Forelimb muscle (tissue), 1 donor: ENCODE measurements around the gene FCER2. TPM values are rescaled to one million over a fixed set of nuclear protein-coding genes. Genes with fewer than 3 reads are reported as not detected.

ENCODE experiments used
- DNase-seq: peaks from one replicate; pipeline ENCODE4 v3.0.0-alpha.2; 2013; ENCODE audit warnings: low read depth
- polyA plus RNA-seq: library from polyadenylated mRNA; unstranded; fragments of 120-200 nt; gene quantifications from one replicate; pipeline ENCODE4 v1.2.1, GENCODE V29; 2013; ENCODE audit not compliant: insufficient read length

Gene FCER2
- polyA plus RNA-seq, 1 donor, result 0.78 TPM

DNA sequence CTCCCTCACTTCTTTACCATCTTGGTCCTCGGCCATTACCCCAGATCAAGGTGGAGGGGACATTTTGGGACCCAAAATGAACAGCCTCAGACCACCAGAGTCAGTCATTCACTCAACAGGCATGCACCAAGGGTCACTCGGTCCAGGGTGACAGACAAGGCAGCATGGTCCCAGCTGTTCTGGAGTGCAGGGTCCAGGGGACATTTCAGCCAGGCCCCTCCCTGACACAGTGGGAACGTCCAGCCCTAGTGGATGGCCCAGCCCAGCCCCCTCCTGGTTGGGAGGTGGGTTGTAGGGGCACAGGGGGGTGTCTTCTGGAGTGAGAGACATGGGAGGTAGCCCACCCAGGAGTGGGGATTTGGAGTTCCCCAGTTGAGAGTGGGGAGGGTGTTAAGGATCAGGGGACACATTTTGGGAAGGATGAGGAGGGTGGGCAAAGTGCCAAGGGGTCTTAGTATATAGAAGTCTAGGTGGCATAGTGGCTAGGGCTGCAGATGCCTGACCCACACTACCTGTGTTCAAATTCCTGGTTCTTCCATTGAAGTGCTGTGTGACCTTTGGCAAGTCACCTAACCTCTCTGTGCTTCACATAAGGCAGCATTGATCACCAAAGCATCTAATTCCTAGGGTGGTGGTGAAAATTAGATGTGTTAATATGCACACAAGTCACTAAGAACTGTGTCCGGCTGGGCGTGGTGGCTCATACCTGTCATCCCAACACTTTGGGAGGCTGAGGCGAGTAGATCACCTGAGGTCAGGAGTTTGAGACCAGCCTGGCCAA lies 2.5 kb upstream of the FCER2 start:
- no peak for DNase-seq

DNA sequence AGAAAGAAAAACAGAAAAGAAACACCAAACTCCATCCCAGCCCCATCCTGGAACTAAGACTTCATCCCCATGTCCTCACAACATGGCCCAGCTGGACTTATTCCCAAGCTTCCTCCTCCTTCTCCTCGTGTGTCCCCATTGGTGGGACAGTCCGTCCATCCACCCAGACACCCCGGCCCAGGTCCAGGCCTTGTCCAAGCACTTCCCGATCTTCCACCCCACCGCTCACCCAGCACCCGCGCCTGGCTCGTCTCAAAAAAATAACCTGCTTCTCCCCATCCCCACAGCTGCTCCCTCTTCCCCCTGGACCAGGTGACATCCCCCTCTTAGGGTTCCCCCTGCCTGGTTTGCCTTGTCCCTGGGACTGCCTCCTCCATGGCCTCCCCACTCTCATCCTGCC lies 1.4 kb upstream of the FCER2 start:
- no peak for DNase-seq

DNA sequence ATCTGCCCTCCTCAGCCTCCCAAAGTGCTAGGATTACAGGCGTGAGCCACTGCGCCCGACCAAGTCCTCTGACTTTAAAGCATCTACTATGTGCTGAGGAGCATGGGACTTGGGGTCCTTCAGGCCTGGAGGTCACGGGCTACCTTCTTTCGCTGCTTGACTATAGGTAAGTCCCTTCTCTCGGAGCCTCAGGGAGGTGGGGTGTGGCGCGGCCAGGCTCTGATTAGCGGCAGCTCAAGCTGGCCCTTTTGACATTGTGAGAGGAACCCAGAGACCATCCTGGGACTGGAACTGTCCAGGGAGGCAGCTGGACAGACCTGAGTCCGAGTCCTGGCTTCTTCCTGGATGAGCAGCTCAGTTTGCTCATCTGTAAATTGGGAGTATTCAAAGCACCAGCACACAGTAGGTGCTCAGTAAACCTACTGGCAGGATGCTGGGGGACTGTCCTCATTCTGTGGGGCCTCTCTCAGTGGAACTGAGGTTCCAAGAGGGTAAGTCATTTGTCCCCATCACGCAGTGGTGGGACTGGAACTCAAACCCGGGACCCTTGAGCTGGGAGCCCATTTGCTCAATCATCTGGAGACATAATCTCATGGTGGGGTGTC lies 780 bp downstream of the FCER2 start:
- no peak for DNase-seq

DNA sequence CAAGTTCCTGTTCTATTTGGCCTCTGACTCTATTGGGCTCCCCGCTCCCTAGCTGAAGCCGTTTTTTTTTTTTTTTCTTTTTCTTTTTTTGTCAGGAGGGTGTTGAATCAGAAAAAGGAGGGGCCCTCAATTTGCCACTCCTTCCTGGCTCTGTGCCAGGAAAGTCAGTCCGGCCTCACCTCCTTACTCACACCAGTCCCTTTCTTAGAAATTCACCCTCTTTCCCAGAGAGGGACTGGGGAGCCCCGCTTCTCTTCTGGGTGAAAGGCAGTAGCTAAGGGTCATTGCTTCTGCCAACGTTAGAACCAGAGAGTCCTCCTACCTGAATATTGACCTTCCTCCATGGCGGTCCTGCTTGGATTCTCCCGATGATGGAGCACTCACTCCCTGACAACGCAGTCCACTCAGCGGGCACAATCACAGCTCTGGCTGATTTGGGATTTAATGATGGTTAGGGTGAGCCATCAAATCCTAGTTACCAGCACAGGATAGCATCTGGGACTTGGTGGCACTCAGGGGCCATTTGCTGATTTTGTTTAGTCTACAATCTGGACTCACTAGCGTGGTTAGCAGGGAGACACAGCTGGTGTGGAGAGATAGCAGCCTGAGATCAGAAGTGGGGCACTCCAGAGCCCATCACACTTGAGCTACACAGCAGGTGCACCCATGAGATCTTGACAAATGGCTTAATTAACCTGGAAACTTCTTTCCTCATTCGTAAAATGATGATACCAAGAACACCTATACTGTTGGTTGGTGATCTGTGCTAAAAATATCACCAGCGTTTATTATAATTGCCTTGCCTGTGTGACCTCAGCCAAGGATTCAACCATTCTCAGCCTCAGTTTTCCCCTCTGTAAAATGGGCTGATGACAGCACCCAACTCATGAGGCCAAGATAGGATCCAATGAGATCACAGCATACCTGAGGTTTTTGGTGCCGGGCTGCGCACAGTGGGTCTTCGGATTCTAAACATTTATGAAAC lies 2.2 kb downstream of the FCER2 start:
- no peak for DNase-seq

DNA sequence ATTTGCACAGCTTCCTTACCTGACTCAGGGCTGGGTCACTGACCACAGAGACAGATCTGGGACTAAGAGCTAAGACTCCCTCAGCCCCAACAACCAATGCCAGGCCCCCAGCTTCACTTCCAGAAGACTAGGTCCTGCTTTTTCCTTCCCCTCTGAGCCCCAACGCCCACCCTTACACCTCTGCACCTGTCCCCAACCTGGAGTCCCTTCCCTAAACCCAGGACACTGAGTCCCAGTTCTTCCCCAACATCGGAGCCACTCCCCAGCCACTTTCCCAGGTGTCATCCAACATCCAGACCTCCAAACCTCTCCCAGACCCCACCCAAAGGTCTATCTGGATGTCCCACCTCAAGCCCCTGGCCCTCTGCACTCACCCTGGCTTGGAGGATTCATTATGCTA lies 2.9 kb downstream of the FCER2 start:
- DNase-seq, result no peak

DNA sequence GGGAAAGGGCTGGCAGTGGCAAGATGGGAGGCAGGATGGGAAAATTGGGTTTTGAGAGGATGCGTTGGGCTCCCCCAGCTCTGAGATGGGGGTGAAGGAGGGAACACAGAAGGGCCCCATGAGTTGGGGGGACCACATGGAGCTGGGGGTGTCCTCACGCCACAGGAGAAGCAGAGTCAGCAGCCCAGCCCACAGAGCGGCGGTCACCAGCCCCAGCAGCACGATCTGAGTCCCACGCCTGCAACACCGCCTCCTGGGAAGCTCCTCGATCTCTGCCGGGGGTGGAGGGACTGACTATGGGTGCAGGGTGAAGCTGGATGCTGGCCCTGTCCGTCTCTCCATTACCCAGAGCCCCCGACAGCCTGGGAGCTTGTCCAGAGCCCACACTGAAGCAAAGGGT lies 3.3 kb downstream of the FCER2 start:
- DNase-seq, result no peak

DNA sequence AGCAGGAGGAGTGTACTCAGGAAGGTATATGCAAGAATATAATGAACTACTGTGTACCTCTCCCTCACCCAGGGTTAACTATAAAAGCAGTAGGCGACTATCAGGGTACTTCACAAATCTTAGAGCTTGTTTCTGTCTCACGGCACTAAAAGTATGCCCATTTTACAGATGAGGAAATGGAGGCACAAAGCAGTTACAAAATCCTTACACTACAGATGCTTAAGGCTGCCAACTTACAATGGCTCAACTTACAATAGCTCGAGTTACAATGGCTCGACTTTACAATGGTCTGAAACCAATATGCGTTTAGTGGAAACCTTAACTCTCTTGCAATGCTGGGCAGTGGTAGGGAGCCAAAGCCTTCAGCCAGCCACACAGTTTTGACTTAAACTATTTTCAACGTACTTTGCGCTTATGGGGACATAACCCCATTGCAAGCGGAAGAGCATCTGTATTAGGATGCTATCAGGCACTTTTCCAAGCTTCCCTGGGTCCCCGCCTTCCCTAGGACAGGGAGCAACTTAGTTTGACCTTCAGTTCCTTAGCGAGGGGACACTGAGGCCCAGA lies 4.1 kb downstream of the FCER2 start:
- no peak for DNase-seq

DNA sequence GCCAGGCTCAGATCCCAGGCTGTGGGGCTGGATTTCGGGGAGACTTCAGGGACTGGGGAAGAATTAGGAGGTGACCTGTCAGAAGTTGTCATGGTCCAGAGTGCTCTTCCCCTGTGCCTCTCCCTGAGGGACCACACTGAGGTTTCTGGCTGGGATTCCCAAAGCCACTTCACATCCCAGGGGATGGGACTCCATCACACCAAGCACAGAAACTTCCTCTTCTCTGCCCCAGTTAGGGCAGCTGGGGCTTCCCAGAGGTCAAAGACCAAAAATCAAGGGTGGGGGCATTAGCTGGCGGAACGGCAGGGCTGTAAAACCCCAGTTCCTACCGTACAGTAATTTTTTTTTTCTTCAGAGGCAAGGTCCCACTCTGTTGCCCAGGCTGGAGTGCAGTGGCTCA lies 7.4 kb downstream of the FCER2 start:
- DNase-seq, result no peak

DNA sequence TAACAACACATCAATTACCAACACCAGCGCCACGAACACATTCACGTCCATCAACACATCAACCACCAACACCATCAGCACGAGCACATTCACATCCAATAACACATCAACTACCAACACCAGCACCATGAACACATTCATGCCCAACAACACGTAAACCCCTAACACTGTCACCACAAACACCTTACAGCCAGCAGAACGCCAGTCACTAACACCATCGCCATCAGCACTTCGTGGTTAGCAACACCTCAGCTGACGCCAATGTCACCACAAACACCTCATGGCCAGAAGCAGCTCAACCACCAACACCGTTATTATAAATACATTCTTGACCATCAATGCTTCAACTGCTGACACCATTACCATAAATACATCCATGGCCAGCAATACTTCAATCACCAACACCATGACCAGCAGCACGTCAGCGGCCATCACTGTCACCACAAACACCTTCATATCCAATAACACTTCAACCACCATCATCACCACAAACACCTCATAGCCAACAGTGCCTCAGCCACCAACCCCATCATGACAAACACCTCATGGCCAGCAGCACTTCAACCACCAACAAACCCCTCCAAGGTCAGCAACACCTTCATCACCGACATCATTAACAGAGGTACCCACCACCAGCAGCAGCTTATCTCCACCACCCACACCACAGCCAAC lies 9.4 kb downstream of the FCER2 start:
- DNase-seq, result no peak

DNA sequence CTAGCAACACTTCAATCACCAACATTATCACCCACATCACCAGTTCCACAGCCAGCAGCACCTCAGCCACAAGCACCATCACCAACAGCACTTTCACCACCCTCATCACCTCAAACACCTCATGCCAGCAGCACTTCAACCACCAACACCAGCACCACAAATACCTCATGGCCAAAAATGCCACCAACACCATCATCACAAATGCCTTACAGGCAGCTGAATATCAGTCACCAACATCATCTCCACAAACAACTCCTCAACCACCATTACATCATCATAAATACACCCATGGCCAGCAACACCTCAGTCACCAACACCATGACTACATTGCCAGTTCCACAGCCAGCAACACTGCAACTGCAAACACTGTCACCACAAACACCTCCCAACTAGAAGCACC lies 10.4 kb downstream of the FCER2 start:
- no peak for DNase-seq

DNA sequence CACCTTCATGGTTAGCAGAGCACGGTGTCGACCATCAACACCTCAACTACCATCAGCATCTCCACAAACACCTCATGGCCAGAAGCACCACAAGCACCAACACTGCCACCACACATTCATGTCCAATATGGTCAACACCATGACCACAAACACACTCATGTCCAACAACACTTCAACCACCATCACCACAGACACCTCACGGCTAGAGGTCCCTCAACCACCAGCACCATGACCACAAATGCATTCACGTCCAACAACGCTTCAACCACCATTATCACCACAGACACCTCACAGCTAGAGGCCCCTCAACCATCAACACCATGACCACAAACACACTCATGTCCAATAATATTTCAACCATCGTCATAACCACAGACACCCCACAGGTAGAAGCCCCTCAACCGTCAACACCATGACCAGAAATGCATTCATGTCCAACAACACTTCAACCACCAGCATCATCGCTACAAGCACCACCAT lies 11.1 kb downstream of the FCER2 start:
- no peak for DNase-seq

DNA sequence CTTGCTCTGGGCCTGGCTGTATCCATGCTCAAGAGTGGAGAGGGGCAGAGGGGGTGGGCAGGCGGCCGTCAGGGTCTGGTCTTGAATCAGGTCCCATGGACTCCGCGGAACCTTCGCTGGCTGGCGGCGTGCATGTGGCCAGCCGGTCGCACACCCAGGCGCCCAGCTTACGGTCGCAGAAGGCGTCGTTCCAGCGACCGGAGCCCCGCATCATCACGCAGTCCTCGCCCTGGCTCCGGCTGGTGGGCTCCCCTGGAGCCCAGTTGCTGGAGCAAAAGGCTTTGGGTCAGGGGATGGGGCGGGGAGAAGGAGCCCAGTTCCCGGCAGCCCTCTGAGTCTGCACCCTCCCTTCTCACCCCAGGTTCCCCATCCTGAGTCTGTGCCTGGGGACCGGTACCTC lies 12.8 kb downstream of the FCER2 start:
- no peak for DNase-seq

DNA sequence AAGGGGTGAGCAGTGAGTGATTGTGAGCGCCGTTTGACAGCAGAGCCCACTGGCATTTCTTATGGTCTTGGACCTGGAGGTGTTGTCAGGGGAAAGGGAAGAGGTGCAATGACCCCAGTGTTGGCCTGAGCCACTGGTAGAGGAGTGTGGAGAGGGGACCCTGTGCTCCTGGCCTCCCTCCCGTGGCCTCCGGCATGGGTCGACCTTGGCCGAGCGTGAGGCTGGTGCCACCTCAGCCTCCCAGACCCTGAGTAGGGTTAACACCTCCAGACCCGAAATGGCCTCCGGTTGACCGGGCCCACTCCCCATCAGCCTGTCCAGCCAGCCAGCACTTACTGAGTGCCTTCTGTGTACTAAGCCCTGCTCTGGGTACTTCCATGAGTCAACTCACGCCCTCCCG lies 14.8 kb downstream of the FCER2 start:
- no peak for DNase-seq

DNA sequence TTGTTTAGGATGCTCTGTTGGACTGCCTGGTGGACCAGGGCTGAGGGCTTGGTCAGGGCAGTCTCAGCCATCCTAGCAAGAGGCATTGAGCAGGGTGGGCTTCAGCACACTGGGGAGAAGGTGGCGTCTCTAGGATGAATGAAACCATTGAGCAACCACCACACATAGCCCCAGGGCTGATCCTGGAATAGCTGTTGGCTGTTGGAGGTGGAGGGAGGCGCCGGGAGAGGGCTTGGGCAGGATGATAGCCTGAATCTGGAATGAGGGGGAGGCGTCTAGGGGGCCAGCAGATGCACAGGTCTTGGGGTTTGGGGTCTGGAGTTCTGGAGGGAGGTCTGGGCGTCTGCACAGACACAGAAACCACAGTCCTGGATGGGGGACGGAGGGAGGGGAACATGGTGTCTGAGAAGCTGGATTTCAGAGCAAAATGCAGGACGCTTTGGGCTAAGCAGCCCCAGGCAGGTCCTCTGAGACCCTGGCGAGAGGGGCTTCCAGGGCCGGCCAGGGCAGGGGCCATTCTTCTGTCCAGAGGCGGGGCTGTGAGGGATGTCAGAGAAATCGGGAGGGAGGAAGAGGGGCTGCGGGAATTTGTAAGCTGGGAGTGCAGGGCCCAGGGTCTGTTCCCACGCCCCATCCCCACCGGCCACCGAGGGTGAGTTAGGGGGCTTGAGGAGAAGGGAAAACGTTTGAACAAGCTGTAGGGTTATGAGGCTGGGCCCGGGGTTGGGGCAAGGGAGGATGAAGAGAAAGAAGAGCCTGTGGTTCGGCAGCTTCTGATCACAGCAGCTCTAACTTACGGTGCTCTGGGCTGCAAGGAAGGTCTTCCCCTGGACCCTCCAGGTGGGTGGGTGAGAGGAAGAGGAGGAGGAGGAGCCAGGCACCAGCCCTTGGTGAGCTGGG lies 16.1 kb downstream of the FCER2 start:
- DNase-seq, result no peak

DNA sequence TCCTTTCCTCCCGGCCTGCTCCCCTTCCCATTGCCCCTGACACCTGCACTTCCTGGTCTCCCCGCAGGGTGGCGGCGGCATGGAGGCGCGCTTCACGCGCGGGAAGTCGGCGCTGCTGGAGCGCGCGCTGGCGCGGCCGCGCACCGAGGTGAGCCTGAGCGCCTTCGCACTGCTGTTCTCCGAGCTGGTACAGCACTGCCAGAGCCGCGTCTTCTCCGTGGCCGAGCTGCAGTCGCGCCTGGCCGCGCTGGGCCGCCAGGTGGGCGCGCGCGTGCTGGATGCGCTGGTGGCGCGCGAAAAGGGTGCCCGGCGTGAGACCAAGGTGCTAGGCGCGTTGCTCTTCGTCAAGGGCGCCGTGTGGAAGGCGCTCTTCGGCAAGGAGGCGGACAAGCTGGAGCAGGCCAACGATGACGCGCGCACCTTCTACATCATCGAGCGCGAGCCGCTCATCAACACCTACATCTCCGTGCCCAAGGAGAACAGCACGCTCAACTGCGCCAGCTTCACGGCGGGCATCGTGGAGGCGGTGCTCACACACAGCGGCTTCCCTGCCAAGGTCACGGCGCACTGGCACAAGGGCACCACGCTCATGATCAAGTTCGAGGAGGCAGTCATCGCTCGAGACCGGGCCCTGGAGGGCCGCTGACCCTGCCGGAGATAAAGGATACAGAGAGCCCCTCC lies 19.6 kb downstream of the FCER2 start:
- DNase-seq, result no peak

DNA sequence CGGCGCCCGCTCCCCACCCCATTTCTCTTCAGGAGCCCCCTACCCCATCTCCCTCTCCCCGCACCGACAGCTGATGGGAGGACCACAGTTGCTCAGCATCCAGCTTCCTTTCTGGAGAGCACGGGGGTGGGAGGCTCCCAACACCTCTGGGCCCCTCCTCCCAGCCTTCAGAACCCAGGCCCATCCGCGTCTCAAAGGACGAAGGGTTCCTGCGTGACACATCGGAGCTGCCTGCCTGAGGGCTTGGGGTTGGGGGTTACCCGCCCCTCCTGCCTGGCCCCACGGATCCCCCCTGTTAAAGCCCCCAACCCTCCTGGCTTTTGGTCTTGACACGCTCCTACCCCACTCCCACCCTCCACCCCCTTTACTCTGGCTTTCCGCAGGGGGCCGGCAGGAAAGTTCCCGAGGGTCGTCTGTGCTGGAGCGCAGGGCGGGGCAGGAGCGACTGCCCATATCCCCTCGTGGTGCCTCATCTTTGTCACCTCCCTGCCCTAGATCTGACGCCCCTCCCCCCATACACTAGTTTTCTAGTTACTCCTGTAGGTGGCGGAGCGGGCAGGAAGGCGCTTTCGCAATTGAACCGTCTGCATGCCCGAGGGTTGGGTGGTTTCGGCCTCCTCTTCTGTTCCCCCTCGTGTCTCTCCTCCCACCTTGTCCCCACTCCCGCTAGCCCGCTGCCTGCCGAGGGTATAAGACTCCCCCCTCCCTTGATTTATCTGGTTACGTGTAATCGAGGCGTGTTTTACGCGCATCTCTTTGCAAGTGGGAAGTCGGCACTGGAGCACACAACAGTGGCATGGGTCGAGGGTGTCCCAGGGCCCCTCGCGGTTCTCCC lies 20.4 kb downstream of the FCER2 start:
- peak; percentile 52 for DNase-seq

DNA sequence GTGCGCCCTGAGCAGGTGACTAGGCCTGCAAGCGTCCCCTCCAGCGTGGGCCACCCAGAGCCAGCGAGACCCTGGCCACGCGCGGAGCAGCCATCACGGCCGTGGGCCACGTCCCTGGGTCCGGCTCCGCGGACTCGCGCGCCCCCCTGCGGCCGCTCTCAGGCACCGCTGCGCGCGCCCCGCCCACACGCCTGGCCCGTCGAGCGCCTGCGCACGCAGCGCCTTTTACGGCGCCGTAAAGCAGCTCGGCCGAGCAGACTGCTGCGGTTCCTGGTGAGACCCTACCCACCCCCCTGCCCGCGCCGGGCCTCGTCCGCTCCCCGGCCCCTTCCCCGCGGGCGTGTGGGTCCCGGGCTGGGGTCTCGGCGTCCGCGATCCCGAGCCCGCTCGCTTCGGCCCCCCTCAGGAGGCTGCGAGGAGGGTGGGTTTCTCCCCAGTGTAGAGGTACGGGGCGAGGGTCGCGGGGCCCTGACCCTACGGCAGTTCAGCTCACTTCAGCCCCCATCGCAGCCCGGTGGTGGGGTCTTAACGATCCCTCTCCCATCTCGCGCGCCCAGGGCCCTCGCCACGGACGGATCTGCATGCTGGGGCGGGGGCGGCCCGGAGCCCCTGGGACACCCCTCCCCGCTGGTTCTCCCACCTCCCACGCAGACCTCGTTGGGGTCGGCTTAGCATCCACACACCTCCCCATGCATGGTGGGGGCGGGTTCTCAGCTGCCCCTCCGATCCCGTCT lies 21.2 kb downstream of the FCER2 start, which contains the start of gene TRAPPC5:
TSS of gene TRAPPC5 (plus strand) at position 228 of the 734 bp plus-strand sequence. CDS start 1,421 bp downstream, outside the sequence.
- DNase-seq, result peak; percentile 77
